Kidney (tissue), 14 donors: ENCODE data around the gene IFI27L1. TPM values are rescaled to one million over a fixed set of nuclear protein-coding genes. Genes with fewer than 3 reads are reported as not detected.

Experiments
- DNase-seq, 5 donors: peaks; one replicate each; pipeline ENCODE4 v3.0.0-alpha.2; 2013 to 2020
- FAIRE-seq: peaks from 2 replicates; lab custom pipeline; 2012; peaks lifted over from hg19 to GRCh38; lab: Jason Lieb, UNC
- H3K27ac ChIP-seq, 2 donors: one replicate each; pipeline ENCODE4 v1.7.0; 2013; ENCODE audit warnings: low read depth in 2 of 2, low read length in 2 of 2, inconsistent platforms in 1 of 2
- H3K27me3 ChIP-seq: one replicate; pipeline ENCODE4 v1.7.1; 2013; ENCODE audit warnings: low read length, inconsistent platforms; ENCODE audit not compliant: control insufficient read depth, insufficient read depth
- H3K36me3 ChIP-seq, 3 donors: one replicate each; pipeline versions ENCODE4 v1.7.0 to v1.7.1; 2013; ENCODE audit warnings: low read length in 3 of 3, control low read depth in 1 of 3, inconsistent platforms in 1 of 3; ENCODE audit not compliant: insufficient read depth in 3 of 3, control insufficient read depth in 2 of 3
- H3K4me1 ChIP-seq, 3 donors: one replicate each; pipeline versions ENCODE4 v1.7.0 to v1.7.1; 2013; ENCODE audit warnings: low read length in 3 of 3, inconsistent platforms in 1 of 3, low read depth in 1 of 3; ENCODE audit not compliant: control insufficient read depth in 2 of 3, insufficient read depth in 2 of 3
- H3K4me3 ChIP-seq, 3 donors: one replicate each; pipeline versions ENCODE4 v1.7.0 to v1.8.1; 2013; ENCODE audit warnings: low read length in 3 of 3, control low read depth in 1 of 3, inconsistent platforms in 1 of 3
- H3K9ac ChIP-seq, 3 donors: one replicate each; pipeline versions ENCODE4 v1.7.0 to v1.7.1; 2013; ENCODE audit warnings: low read length in 3 of 3, control low read depth in 1 of 3, inconsistent platforms in 1 of 3
- H3K9me3 ChIP-seq, 3 donors: one replicate each; pipeline versions ENCODE4 v1.7.0 to v1.7.1; 2013; ENCODE audit warnings: low read length in 3 of 3, control low read depth in 1 of 3, inconsistent platforms in 1 of 3; ENCODE audit not compliant: control insufficient read depth in 2 of 3, insufficient read depth in 1 of 3
- intact Hi-C: fragments of 100-400 bp; cut with DNase I; formaldehyde crosslinking; loops from one replicate; pipeline ENCODE4 v1.11.1; 2022
- polyA plus RNA-seq: library from polyadenylated mRNA; stranded (reverse); fragments of 350-450 nt; fragmentation: Illumina TruSeq; extraction: RNeasy Lipid Tissue Mini Kit (QIAGEN cat#74804); gene quantifications from one replicate; pipeline ENCODE4 v1.2.3, GENCODE V29; 2014; ENCODE audit warnings: low read depth, low replicate concordance; ENCODE audit not compliant: insufficient read depth
- total RNA-seq: library from RNA; stranded (reverse); fragmentation: NEBNext Ultra II Directional; extraction: Animal tissue kit (Norgen Biotek cat#: 25700); gene quantifications from one replicate; pipeline ENCODE4 v1.2.1, GENCODE V29; 2021
- TF ChIP-seq, protein P1 (sequence below): IDR thresholded peaks from 3 replicates; pipeline ENCODE4 v1.5.1; 2012; ENCODE audit warnings: mild to moderate bottlenecking, moderate library complexity, borderline replicate concordance; ENCODE audit not compliant: insufficient read depth; ENCODE audit errors: extremely low read depth
- donor health status: control.
- donor health status: control.
- donor health status: control.
- donor health status: control.
- donor health status: control.
- donor health status: DM: yes; HTN: yes; CAD: no.
- donor health status: Normal renal cell carcinoma (clear cell type).

The IFI27L1 gene
- total and polyA plus RNA-seq, 2 donors from 2014 or later, result 22.5 to 30.6 TPM

DNA sequence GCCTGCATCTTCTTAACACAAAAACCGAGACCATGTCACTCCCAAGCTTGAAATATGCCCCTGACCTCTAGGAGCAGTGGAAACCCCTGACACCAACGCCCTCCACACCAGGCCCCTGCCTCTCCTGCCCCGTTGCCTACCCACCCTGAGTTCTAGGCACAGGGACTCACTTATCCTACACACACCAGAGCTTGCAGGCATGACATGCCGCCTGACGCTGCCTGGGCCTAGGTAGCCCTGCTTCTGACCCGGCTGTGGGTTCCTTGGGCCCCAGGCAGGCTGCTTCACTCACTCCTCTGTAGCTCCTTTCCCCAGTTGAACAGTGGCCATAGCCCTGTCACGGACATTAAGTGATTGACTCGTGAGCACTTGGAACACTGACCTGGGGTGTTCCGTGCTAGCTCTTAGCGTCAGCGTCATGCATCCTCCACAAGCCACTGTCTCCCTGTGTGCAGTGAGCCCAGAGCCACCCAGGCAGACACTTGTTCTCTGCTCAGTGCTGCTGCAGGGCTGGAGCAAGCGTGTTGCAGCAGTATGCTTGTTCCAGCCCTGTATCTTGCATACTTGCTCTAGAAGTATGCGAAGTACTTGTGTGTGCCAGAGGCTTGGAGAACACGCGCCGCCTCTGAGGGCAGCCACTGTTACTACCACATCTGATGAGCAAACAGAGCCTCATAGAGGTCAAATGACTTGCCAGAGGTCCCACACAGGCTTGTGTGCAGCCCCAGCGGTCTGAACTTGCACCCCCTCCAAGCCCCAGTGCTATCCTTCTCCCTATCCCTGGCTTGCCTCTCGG is 39.4 kb upstream of the IFI27L1 start:
- FAIRE-seq (no peak), DNase-seq (peak in 1 of 5 donors; percentile 79)
- Histone ChIP-seq H3K36me3 (peaks cover 0 to 13% (median 2%) of the 10 kb centered on the region in 3 donors), H3K9me3 (no peaks in the 10 kb centered on the region), H3K27me3 (no peaks in the 10 kb centered on the region), H3K4me1 (no peaks in the 10 kb centered on the region), H3K9ac (no peak overlapping the region), H3K4me3 (no peak overlapping the region), H3K27ac (no peak overlapping the region)
- TF ChIP-seq, protein P1, sequence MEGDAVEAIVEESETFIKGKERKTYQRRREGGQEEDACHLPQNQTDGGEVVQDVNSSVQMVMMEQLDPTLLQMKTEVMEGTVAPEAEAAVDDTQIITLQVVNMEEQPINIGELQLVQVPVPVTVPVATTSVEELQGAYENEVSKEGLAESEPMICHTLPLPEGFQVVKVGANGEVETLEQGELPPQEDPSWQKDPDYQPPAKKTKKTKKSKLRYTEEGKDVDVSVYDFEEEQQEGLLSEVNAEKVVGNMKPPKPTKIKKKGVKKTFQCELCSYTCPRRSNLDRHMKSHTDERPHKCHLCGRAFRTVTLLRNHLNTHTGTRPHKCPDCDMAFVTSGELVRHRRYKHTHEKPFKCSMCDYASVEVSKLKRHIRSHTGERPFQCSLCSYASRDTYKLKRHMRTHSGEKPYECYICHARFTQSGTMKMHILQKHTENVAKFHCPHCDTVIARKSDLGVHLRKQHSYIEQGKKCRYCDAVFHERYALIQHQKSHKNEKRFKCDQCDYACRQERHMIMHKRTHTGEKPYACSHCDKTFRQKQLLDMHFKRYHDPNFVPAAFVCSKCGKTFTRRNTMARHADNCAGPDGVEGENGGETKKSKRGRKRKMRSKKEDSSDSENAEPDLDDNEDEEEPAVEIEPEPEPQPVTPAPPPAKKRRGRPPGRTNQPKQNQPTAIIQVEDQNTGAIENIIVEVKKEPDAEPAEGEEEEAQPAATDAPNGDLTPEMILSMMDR, result no peak
- intact Hi-C loops, result no loop called here

DNA sequence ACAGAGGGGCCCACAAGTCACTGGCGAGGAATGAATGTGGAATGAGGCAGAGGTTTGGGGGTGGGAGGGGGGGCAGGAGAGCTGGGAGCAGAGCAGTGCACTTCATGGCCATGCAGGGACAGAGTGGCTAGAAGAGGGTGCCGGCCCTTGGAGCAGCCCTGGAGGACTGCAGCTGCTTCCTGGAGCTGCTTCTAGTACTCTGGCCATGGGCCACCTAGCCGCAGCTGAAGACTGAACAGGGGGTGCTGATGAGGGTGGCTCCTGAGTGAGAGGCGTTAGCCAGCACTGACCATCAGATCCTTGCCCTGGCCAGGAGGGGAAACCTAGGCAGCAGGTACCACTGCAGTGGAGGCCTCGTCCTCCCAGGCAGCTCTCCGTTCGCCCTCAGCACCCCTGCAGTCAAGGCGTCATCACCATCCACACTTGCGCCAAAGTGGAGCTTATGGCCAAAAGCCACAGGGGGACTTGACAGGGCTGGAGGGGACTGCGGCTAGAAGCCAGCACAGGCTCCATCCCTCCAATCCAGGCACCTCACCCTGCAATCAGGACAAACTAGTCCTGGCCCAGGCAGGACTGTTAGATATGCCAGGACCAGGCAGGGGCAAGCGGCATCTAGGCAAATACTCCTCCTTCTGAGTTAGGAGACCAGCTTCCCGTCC is 38.5 kb upstream of the IFI27L1 start:
- FAIRE-seq, result no peak

DNA sequence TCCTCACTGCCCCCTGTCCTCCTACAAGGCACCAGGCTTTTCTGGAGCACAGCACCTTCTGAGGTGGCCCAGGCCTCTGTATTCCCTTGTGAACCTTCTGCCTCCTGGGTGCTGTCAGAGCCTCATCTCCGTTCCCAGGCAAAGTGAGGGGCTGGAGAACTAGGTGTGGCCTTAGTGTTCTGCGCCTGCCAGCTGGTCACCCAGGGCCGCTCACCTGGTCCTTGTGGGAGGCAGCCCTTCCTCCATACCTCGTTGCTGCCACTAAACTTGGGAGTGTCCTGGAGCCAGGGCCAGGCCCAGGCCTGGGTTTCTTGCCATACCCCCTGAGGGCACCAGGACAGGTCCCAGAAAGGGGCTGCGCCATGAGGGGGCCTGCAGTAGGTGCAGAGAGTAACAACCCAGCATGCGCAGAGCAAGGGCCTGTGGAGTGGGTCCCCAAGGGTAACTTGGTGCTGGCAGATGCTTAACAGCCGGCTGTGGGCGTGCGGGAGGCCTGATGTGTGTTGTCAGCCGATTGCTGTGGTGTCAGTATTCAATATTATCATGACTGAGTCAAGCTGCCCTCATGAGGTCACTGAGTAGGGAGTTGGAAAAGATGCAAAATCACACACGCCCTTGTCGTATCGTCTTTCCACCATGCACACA is 37.9 kb upstream of the IFI27L1 start:
- no peaks in the 10 kb centered on the region for H3K4me1 ChIP-seq
- TF ChIP-seq, protein P1, result no peak
- DNase-seq (no peak), FAIRE-seq (no peak)
- no peaks in the 10 kb centered on the region for H3K27me3 ChIP-seq
- peaks cover 0 to 19% (median 14%) of the 10 kb centered on the region in 3 donors for H3K36me3 ChIP-seq
- H3K4me3 ChIP-seq, result no peak overlapping the region
- H3K9me3 ChIP-seq, result no peaks in the 10 kb centered on the region
- intact Hi-C loops, result no loop called here
- no peak overlapping the region for H3K9ac ChIP-seq
- no peak overlapping the region for H3K27ac ChIP-seq

More for the DNA sequence above, 38.5 kb upstream of the IFI27L1 start:
- Histone ChIP-seq H3K36me3 (peaks cover 0 to 13% (median 8%) of the 10 kb centered on the region in 3 donors), H3K27ac (no peak overlapping the region), H3K4me1 (no peaks in the 10 kb centered on the region), H3K4me3 (no peak overlapping the region), H3K9ac (no peak overlapping the region), H3K27me3 (no peaks in the 10 kb centered on the region), H3K9me3 (no peaks in the 10 kb centered on the region)
- TF ChIP-seq, protein P1, result no peak
- intact Hi-C loops, result no loop called here
- DNase-seq, result no peak
